HuH-7 (cell line): Measurements from ENCODE around the gene MACROD1.
A peak's percentile ranks its signal among the peaks of the same experiment; 100 is the strongest.
"Not testable (repeated sequence)": the region's sequence is repeated elsewhere in the genome, so short reads cannot be mapped to it uniquely, and the experiment has no call there.

Experiments
- DNase-seq: peaks from one replicate; pipeline ENCODE4 v3.0.0; 2011; ENCODE audit warnings: low spot score

Gene MACROD1

GRCh38 chr11:64185693-64186491 lies 20.0 kb upstream of the MACROD1 start, which contains the start of gene STIP1:
Gene STIP1, plus strand, starts transcription at chr11:64186171. Its CDS starts 91 bp downstream, at chr11:64186262.
- DNase-seq = peak; percentile 97

DNA sequence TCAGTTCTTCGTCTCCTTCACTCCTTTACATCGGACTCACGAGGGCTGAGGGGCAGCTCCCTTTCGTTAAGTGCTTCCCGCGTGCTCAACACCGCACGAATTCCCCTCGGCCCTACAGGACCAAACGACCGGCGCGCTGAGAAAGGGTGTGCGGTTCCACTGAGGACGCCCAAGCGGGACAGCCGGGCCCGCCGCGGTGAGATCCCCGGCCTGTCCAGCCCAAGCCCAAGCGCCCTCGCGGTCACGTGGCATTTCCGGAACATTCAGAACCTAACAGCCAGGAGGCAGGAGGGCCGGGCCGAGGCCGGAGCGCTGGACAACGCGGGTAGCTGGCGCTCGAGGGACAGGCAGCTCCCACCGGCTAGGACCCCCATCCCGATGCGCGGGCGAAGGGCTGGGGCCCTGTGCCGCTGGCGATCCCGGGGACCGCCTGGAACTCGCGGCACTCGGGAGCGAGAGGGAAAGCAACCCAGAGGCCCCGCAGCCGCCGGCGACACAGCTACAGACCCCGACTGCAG lies 19.3 kb upstream of the MACROD1 start:
- DNase-seq = peak; percentile 39

- DNase-seq = no peak
Measured at GRCh38 chr11:64183890-64184289, 18.0 kb upstream of the MACROD1 start.

DNA sequence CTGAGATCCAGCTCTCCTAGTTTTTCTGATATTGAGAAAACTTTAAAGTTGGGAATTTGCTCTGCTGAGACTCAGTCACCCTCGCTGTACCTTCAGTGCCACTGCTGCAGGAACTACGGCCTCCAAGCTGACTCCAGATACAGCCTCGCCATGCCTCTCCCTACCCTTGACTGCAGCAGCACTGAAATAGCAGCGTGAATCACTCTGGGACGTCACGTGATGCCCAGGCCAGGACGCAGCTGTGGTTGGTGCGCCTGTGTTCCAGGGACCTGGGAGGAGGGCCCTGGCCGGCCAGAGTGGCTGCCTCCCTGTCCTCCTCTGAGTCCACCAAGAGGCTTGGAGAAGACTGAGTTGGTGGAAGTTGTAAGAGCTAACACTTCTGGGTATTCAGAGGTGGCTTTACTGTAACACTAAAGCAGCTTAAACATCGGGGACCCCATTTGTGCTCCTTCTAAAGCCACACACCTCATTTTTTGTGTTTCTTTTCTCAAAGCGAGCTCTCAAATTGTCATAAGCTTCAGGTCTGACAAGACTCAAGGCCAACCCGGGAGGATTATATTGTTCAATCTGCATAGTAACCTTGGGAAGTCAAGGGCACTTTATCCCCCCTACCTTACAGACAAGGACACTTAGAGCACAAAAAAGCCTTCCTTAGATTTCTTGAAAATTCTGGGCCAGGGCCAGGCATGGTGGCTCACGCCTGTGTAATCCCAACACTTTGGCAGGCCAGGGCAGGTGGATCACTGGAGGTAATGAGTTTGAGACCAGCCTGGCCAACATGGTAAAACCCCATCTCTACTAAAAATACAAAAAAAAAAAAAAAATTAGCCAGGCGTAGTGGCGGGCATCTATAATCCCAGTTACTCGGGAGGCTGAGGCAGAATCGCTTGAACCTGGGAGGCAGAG lies 15.8 kb upstream of the MACROD1 start:
- DNase-seq = no peak

DNA sequence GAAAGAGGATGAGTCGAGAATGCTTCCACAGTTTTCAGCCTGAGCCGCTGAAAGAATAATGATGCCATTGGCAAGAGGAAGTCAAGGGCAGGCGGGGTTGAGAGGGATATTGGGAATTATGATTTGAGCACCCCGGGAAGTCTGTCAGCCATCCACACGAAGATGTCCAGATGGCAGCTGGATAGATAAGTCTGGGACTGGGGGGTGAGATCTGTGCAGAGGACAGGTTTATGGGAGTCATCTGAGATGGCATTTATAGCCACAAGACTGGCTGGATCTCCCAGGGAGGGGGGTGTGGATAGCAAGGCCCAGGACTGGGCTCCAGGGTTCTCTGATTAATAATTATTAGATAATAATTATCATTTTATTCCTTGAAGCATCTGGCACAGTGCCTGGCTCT lies 15.0 kb upstream of the MACROD1 start:
- DNase-seq = no peak

DNA sequence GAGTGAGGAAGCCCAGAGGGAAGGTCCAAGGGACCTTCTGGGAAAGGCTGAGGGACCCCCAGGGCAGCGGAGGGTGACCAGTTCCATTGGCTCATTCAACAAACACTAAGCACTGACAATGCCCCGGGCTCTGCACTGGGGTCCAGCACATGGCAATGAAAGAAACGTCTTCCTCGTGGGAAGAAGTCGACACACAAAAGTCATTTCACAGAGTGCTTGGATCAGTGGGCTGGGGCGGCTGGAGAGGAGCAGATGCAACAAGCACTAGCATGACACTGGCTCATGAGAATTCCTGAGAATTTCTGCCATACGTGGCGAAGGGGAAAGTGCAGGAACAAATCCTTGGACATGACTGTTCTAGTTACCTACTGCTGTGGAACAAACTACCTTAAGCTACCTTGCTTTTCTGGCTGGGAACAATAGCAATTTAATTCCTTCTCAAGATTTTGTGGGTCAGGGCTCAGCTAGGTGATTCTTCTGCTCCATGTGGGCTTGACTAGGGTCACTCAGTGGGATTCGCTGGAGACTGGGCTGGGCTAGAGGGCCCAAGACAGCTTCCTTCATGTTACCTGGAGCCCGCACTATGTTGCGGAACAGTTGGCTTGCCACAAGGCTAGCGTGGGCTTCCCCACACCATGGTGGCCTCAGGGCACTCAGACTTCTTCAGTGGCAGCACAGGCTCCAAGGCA lies 13.2 kb upstream of the MACROD1 start:
- no peak for DNase-seq

DNA sequence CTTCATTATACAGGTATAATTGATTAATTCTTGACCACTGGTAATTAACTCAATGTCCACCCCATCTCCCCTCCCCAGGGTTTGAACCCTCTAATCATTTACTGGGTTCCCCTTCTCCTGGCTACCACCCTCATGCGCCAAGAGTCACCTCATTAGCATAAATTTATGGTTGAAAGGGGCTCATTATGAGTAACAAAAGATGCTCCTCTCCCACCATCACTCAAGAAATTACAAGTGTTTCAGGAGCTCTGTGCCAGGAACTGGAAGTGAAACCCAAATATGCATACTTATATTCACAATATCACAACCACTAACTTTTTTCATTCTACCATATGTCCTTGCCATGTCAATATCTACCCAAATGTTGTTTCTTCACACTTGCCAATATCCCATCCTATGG lies 12.3 kb upstream of the MACROD1 start:
- DNase-seq = no peak

DNA sequence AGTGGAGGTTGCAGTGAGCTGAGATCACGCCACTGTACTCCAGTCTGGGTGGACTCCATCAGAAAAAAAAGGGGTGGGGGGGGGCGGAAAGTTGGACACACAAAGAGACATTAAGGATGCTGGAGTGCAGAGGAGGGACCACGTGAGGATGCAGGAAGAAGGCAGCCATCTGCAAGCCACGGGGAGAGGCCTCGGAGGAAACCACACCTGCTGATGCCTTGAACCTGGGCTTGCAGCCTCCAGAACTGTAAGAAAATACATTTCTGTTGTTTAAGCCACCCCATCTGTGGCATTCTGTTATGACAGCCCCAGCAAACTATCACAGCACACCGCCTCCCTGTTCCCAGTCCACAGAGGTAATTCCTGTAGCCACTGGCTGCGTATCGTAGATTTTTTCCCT lies 10.8 kb upstream of the MACROD1 start:
- DNase-seq = no peak

GRCh38 chr11:64173616-64174355 lies 7.9 kb upstream of the MACROD1 start:
- no peak for DNase-seq

DNA sequence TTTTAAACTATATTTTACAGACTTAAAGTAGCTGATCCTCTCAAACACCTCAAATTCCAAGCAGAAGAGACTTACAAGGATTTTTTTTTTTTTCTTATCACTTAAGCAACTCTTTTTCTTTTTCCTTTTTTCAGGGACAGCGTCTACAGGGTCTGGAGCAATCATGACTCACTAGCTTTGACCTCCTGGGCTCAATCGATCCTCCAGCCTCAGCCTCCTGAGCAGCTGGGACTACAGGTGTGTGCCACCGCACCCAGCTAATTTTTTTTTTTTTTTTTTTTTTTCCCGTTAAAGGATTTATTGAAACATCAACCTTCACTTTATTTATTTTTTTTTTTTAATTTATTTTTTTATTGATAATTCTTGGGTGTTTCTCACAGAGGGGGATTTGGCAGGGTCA lies 4.5 kb upstream of the MACROD1 start:
- DNase-seq = no peak

GRCh38 chr11:64165481-64165841 lies 452 bp downstream of the MACROD1 start:
- DNase-seq = no peak

- DNase-seq = no peak
Measured at GRCh38 chr11:64164392-64165312, 1.3 kb downstream of the MACROD1 start.

- DNase-seq = no peak
Measured at GRCh38 chr11:64163951-64164350, 2.0 kb downstream of the MACROD1 start.

DNA sequence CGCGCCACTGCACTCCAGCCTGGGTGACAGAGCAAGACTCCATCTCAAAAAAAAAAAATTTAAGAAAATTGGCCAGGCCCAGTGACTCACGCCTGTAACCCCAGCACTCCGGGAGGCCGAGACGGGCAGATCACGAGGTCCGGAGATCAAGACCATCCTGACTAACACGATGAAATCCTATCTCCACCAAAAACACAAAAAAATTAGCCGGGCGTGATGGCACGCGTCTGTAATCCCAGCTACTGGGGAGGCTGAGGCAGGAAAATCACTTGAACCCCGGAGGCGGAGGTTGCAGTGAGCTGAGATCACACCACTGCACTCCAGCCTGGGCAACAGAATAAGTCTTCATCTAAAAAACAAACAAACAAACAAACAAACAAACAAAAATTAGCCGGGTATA lies 3.1 kb downstream of the MACROD1 start:
- DNase-seq = not testable (repeated sequence)

DNA sequence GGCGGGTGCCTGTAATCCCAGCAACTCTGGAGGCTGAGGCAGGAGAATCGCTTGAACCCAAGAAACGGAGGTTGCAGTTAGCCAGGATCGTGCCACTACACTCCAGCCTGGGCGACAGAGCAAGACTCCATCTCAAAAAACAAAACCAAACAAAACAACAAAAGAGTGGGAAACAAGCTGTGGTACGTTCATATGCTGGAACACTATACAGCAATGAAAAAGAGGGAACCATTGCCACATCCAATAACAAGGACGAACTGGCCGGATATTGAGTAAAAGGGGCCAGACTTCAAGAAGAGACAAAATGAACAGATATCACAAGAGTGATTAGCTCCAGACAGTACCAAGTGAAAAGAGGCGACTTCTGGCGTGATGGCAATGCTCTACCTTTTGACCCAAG lies 4.9 kb downstream of the MACROD1 start:
- no peak for DNase-seq

DNA sequence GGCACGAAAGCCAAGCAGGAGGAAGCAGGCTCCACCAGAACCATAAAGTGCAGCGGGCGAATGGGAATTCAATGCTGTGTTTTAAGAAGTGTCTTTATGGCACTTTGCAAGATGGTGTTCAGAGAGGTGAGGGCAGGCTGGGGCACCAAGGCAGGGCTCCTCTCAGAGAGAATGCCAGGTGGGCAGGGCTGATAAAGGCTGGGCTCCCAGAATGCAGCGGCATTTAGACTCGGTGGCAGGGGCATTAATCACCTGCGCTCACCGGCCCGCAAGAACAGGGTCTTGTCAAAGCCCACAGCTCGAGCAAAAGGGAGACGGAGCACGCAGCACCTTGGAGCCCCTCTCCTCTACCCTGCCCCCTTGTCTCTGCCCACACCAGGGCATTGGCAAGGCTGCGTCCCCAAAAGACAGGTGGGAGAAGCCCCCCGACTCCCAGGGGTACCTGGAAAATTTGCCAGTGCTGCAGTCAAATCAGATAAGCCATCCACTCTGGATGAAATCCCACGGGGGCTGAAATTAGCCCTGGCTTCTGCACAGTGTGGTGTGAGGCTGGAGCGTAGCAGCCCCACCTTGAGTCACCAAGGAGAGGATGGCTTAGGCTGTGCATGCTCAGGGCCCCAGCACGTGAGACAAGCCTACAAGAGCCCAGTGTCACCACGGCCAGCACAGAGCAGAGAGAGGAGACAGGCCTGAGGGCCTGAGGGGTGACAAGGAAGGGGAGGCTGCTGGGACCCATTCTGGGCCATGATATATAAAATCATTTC lies 8.1 kb downstream of the MACROD1 start:
- no peak for DNase-seq

GRCh38 chr11:64156235-64157011 lies 9.5 kb downstream of the MACROD1 start:
- DNase-seq = no peak

- DNase-seq = no peak
Measured at GRCh38 chr11:64153812-64154211, 12.1 kb downstream of the MACROD1 start.
